HEK293 (cell line): ENCODE data around the gene SNCG.
"Not testable (repeated sequence)": the region's sequence is repeated elsewhere in the genome, so short reads cannot be mapped to it uniquely, and the experiment has no call there.

Experiments
- CTCF ChIA-PET: fragments of 350-600 bp; formaldehyde crosslinking; extraction: SDS; loops from one replicate; lab custom pipeline; 2021; ENCODE audit warnings: antibody characterized with exemption; lab: Yijun Ruan, JAX
- POLR2A ChIA-PET: fragments of 300-600 bp; formaldehyde crosslinking; extraction: SDS; loops from one replicate; lab custom pipeline; 2020; ENCODE audit warnings: antibody characterized with exemption, inconsistent platforms; lab: Yijun Ruan, JAX
- H3K27ac ChIP-seq: fragments of 200-500 bp; sonication (Bioruptor generic); 2 replicates; pipeline ENCODE4 v1.5.1; 2014; ENCODE audit warnings: low read depth, low read length, control low read depth, inconsistent platforms; ENCODE audit errors: extremely low read depth
- H3K36me3 ChIP-seq, 2 experiments: fragments of 200-500 bp in 1 of 2; sonication (Bioruptor generic) in 1 of 2; 1 replicate in 1 of 2; 2 replicates in 1 of 2; pipeline ENCODE4 v1.5.1; 2014 to 2017; ENCODE audit warnings: inconsistent platforms in 2 of 2, low read length in 2 of 2; ENCODE audit not compliant: control insufficient read depth in 2 of 2, insufficient read depth in 1 of 2
- H3K4me1 ChIP-seq: fragments of 200-500 bp; sonication (Bioruptor generic); 2 replicates; pipeline ENCODE4 v1.5.1; 2014; ENCODE audit warnings: mild to moderate bottlenecking, low read length, inconsistent platforms; ENCODE audit not compliant: control insufficient read depth, insufficient read depth
- H3K4me3 ChIP-seq: 2 replicates; pipeline ENCODE4 v1.5.1; 2011; ENCODE audit warnings: low read depth, mild to moderate bottlenecking, control low read depth, low read length, moderate library complexity
- H3K9me3 ChIP-seq: fragments of 200-500 bp; sonication (Bioruptor generic); 2 replicates; pipeline ENCODE4 v1.5.1; 2014; ENCODE audit warnings: low read depth, low read length, inconsistent platforms; ENCODE audit not compliant: control insufficient read depth, insufficient read depth
- GFI1B ChIP-seq: fragments of 450-650 bp; formaldehyde crosslinking; IDR thresholded peaks from 2 replicates; pipeline ENCODE4 v1.5.1; 2016; ENCODE audit warnings: missing biosample characterization, missing genetic modification characterization
- REPIN1 ChIP-seq: fragments of 450-650 bp; formaldehyde crosslinking; IDR thresholded peaks from 2 replicates; pipeline ENCODE4 v1.5.1; 2017; ENCODE audit warnings: missing biosample characterization, missing genetic modification characterization, low read depth
- ZBTB8A ChIP-seq: fragments of 450-650 bp; formaldehyde crosslinking; IDR thresholded peaks from 2 replicates; pipeline ENCODE4 v1.5.1; 2016; ENCODE audit warnings: missing biosample characterization, missing genetic modification characterization
- ZIC2 ChIP-seq: fragments of 450-650 bp; formaldehyde crosslinking; IDR thresholded peaks from 2 replicates; pipeline ENCODE4 v1.5.1; 2016; ENCODE audit warnings: missing biosample characterization, missing genetic modification characterization
- ZNF169 ChIP-seq: fragments of 450-650 bp; formaldehyde crosslinking; IDR thresholded peaks from 2 replicates; pipeline ENCODE4 v1.5.1; 2016; ENCODE audit warnings: missing biosample characterization, missing genetic modification characterization
- ZNF174 ChIP-seq: fragments of 450-650 bp; formaldehyde crosslinking; IDR thresholded peaks from 2 replicates; pipeline ENCODE4 v1.5.0; 2017; ENCODE audit warnings: missing biosample characterization, mild to moderate bottlenecking, missing genetic modification characterization
- ZNF324 ChIP-seq: fragments of 450-650 bp; formaldehyde crosslinking; IDR thresholded peaks from 2 replicates; pipeline ENCODE4 v1.5.1; 2016; ENCODE audit warnings: missing biosample characterization, missing genetic modification characterization
- ZNF416 ChIP-seq: fragments of 450-650 bp; formaldehyde crosslinking; IDR thresholded peaks from 2 replicates; pipeline ENCODE4 v1.5.1; 2016; ENCODE audit warnings: missing biosample characterization, missing genetic modification characterization
- ZNF510 ChIP-seq: fragments of 450-650 bp; formaldehyde crosslinking; IDR thresholded peaks from 2 replicates; pipeline ENCODE4 v1.5.1; 2018; ENCODE audit warnings: mild to moderate bottlenecking, missing genetic modification characterization, missing biosample characterization; ENCODE audit not compliant: insufficient replicate concordance
- ZNF549 ChIP-seq: fragments of 450-650 bp; IDR thresholded peaks from 2 replicates; pipeline ENCODE4 v1.5.1; 2018; ENCODE audit warnings: missing biosample characterization, missing genetic modification characterization, mild to moderate bottlenecking, inconsistent platforms, moderate library complexity
- ZNF555 ChIP-seq: fragments of 450-650 bp; formaldehyde crosslinking; conservative IDR thresholded peaks from 2 replicates; pipeline ENCODE4 v1.5.1; 2017; ENCODE audit warnings: missing biosample characterization, mild to moderate bottlenecking, missing genetic modification characterization, inconsistent platforms
- ZNF596 ChIP-seq: fragments of 450-650 bp; IDR thresholded peaks from 2 replicates; pipeline ENCODE4 v1.5.0; 2018; ENCODE audit warnings: missing biosample characterization, mild to moderate bottlenecking, missing genetic modification characterization, moderate library complexity
- ZNF837 ChIP-seq: fragments of 450-650 bp; formaldehyde crosslinking; IDR thresholded peaks from 2 replicates; pipeline ENCODE4 v1.5.1; 2016; ENCODE audit warnings: missing biosample characterization, missing genetic modification characterization
- TF ChIP-seq, protein P1 (sequence below): fragments of 450-650 bp; formaldehyde crosslinking; IDR thresholded peaks from 2 replicates; pipeline ENCODE4 v1.5.1; 2016; ENCODE audit warnings: missing biosample characterization, missing genetic modification characterization
- TF ChIP-seq, protein P2 (sequence below): fragments of 450-650 bp; formaldehyde crosslinking; IDR thresholded peaks from 2 replicates; pipeline ENCODE4 v1.5.1; 2016; ENCODE audit warnings: missing biosample characterization, missing genetic modification characterization

SNCG gene

DNA sequence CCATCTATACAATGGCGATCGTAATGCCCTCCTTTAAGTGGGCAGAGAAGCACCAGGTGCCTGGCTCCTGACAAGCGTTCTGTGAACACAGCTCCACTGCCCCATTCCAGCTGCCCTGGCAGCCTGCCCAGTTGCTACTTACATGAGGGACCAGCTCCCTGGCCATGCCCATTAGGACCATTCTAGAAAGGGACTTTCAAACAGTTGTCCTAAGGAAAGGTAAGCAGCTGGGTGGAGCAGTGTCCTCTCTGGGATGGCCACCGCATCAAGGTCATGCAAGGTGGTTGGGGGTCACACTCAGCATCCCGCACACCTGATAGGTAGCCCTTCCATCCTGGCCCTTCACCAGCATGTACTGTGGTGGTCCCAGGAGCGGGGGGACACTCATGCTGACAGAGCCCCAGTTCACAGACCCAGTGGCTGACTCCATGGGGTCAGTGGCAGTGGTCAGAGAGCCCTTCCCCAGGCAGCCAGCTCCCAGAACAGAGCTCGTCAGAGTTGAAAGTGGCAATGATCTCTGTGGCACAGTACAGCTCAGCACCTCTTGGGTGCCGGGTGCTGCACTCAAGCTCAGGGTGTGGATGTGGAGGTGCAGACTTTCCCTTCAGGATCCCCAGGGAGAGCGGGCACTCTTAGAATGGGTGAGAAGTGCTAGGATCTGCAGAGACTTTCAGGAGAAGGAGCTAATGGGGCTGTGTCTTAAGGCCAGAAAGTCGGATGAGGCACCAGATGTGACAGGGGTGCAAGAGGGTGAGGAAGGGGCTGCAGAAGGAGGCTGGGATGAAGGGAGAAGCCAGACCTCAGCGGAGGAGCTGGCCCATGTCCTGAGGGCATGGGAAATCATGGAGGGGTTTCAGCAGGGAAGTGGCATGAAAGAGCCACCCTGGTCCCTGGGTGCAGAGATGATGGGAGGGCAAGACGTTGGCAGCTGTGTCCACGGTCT is 11.9 kb upstream of the SNCG start (continued):
- TF ChIP-seq, protein P1, sequence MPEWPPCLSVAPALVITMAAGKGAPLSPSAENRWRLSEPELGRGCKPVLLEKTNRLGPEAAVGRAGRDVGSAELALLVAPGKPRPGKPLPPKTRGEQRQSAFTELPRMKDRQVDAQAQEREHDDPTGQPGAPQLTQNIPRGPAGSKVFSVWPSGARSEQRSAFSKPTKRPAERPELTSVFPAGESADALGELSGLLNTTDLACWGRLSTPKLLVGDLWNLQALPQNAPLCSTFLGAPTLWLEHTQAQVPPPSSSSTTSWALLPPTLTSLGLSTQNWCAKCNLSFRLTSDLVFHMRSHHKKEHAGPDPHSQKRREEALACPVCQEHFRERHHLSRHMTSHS (tag by site-specific recombination): no peak
- TF ChIP-seq GFI1B: no peak
- TF ChIP-seq ZBTB8A: no peak
- TF ChIP-seq ZNF416: no peak
- TF ChIP-seq, protein P2, sequence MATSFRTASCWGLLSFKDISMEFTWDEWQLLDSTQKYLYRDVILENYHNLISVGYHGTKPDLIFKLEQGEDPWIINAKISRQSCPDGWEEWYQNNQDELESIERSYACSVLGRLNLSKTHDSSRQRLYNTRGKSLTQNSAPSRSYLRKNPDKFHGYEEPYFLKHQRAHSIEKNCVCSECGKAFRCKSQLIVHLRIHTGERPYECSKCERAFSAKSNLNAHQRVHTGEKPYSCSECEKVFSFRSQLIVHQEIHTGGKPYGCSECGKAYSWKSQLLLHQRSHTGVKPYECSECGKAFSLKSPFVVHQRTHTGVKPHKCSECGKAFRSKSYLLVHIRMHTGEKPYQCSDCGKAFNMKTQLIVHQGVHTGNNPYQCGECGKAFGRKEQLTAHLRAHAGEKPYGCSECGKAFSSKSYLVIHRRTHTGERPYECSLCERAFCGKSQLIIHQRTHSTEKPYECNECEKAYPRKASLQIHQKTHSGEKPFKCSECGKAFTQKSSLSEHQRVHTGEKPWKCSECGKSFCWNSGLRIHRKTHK: no peak
- no peak for TF ChIP-seq REPIN1
- TF ChIP-seq ZNF169: no peak
- no peak for TF ChIP-seq ZNF596

DNA sequence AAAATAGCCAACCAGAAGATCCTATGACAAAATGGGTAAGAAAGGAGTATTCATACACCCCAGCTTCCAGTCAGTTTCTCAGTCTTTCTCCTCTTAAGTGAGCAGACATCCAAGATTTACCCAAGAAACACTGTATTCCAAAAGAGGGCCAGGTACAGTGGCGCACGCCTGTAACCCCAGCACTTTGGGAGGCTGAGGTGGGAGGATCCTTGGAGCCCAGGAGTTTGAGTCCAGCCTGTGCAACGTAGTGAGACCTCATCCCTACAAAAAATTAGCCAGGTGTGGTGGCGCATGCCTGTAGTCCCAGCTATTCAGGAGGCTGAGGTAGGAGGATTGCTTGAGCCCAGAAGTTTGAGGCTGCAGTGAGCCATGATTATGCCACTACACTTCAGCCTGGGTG is 10.6 kb upstream of the SNCG start:
- not testable (repeated sequence) for H3K27ac ChIP-seq, H3K4me3 ChIP-seq, H3K9me3 ChIP-seq, H3K36me3 ChIP-seq, H3K4me1 ChIP-seq
- ChIA-PET POLR2A (interaction anchor here (0.7 kb wide), 1 partner anchor 9 kb away, joined by 3 read pairs; no protein-coding TSS in a partner anchor), CTCF (interaction anchor here (0.6 to 2.2 kb wide), 3 partner anchors 11 to 15 kb away, joined by 4 to 10 read pairs (median 8); no protein-coding TSS in a partner anchor)

DNA sequence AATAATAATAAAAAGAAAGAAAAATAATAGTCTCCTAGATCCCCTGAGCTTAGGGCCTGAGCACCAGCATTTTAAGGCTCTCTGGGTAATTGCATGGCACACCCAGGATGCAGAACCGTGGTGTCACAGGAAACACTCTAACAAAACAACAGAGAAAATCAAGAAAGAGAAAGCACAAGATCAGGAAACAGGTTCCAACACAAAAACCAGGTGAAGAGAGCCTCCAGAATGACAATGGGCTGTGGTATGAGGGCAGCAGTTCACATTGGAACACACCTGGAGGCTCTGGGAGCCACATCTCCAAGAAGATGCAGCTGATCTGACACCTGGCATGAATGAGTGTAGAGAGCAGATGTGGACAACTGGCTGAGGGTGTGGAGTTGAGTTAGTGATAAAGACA is 8.1 kb upstream of the SNCG start:
- no peak overlapping the region for H3K4me3 ChIP-seq
- H3K27ac ChIP-seq: no peak overlapping the region
- no peaks in the 10 kb centered on the region for H3K4me1 ChIP-seq
- ChIA-PET CTCF (interaction anchor here (0.7 to 1.7 kb wide), 2 partner anchors 10 to 19 kb away, joined by 3 to 7 read pairs; no protein-coding TSS in a partner anchor), POLR2A (no interaction called here)
- H3K9me3 ChIP-seq: no peaks in the 10 kb centered on the region
- TF ChIP-seq ZBTB8A (no peak), ZNF174 (no peak), ZNF555 (tag by site-specific recombination) (no peak), ZNF510 (tag by site-specific recombination) (no peak)
- no peaks in the 10 kb centered on the region for H3K36me3 ChIP-seq

DNA sequence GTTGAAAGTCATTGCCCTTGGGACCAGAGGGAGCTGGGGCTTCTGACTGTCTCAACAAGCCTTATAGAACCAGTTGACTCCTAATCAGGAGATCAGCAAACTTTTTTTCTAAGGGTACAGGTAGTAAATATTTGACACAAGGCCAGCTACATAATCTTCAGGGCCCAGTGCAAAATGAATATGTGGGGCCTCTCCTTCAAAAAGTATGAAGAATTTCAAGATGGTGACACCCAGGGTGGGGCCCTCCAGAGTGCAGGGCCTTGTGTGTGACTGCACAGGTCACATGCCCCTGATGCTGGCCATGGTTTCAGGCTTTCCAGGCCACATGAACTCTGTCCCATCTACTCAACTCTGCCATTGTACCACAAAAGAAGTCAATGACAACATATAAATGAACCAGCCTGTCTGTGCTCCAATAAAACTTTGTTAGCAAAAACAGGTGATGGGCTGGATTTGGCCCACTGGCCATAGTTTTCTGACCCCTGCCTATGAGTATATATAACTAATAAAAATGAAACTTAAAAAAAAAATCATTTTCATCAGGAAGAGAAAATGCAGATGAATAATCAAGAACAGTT is 7.1 kb upstream of the SNCG start:
- POLR2A ChIA-PET: no interaction called here
- TF ChIP-seq ZNF324 (tag by site-specific recombination) (no peak), ZNF837 (tag by site-specific recombination) (no peak), ZNF549 (no peak), ZIC2 (tag by site-specific recombination) (no peak)
- Histone ChIP-seq H3K9me3 (no peaks in the 10 kb centered on the region), H3K4me1 (no peaks in the 10 kb centered on the region), H3K4me3 (no peak overlapping the region), H3K36me3 (no peaks in the 10 kb centered on the region), H3K27ac (no peak overlapping the region)
- CTCF ChIA-PET: interaction anchor here (1.7 to 2.1 kb wide), 2 partner anchors 9 to 11 kb away, joined by 7 to 10 read pairs; no protein-coding TSS in a partner anchor
